KOPT-K1 (cell line): ENCODE measurements around the gene MED13L.

ENCODE experiments used
- H3K27ac ChIP-seq: fragments of 200-600 bp; sonication (generic); 2 replicates; pipeline ENCODE4 v1.5.1; 2016; ENCODE audit warnings: antibody characterized with exemption, mild to moderate bottlenecking, low read depth, low read length; ENCODE audit not compliant: poor library complexity, severe bottlenecking
- H3K36me3 ChIP-seq: fragments of 200-600 bp; sonication (generic); 2 replicates; pipeline ENCODE4 v1.5.1; 2017; ENCODE audit warnings: antibody characterized with exemption, mild to moderate bottlenecking, low read length, moderate library complexity; ENCODE audit not compliant: insufficient read depth
- H3K9me3 ChIP-seq: fragments of 200-600 bp; sonication (generic); 2 replicates; pipeline ENCODE4 v1.5.1; 2017; ENCODE audit warnings: antibody characterized with exemption, low read length, mild to moderate bottlenecking; ENCODE audit not compliant: insufficient read depth, poor library complexity, severe bottlenecking

The MED13L gene

GRCh38 chr12:116227811-116228210 is 49.7 kb downstream of the MED13L start:
- no peak overlapping the region for H3K27ac ChIP-seq
- H3K9me3 ChIP-seq, result no peaks in the 10 kb centered on the region
- H3K36me3 ChIP-seq, result peaks cover 32% of the 10 kb centered on the region

- H3K9me3 ChIP-seq, result no peaks in the 10 kb centered on the region
- H3K36me3 ChIP-seq, result peaks cover 28% of the 10 kb centered on the region
- no peak overlapping the region for H3K27ac ChIP-seq
Measured at GRCh38 chr12:116226026-116226425, 51.5 kb downstream of the MED13L start.

- Histone ChIP-seq H3K36me3 (peaks cover 14% of the 10 kb centered on the region), H3K27ac (no peak overlapping the region), H3K9me3 (no peaks in the 10 kb centered on the region)
Measured at GRCh38 chr12:116222358-116222757, 55.1 kb downstream of the MED13L start.

GRCh38 chr12:116220756-116221155 is 56.7 kb downstream of the MED13L start:
- Histone ChIP-seq H3K27ac (no peak overlapping the region), H3K9me3 (no peaks in the 10 kb centered on the region), H3K36me3 (peaks cover 14% of the 10 kb centered on the region; the same call in 1 of the 2 replicates)

- Histone ChIP-seq H3K9me3 (no peaks in the 10 kb centered on the region), H3K27ac (no peak overlapping the region), H3K36me3 (no peaks in the 10 kb centered on the region)
Measured at GRCh38 chr12:116217045-116217735, 60.3 kb downstream of the MED13L start.

GRCh38 chr12:116216022-116216756 is 61.3 kb downstream of the MED13L start:
- Histone ChIP-seq H3K9me3 (no peaks in the 10 kb centered on the region), H3K27ac (no peak overlapping the region), H3K36me3 (no peaks in the 10 kb centered on the region)

GRCh38 chr12:116215023-116215422 is 62.5 kb downstream of the MED13L start:
- H3K27ac ChIP-seq, result no peak overlapping the region
- H3K36me3 ChIP-seq, result no peaks in the 10 kb centered on the region
- H3K9me3 ChIP-seq, result no peaks in the 10 kb centered on the region

GRCh38 chr12:116213885-116214527 is 63.5 kb downstream of the MED13L start:
- Histone ChIP-seq H3K27ac (no peak overlapping the region), H3K9me3 (no peaks in the 10 kb centered on the region), H3K36me3 (no peaks in the 10 kb centered on the region)

GRCh38 chr12:116213014-116213413 is 64.5 kb downstream of the MED13L start:
- Histone ChIP-seq H3K9me3 (no peaks in the 10 kb centered on the region), H3K27ac (no peak overlapping the region), H3K36me3 (no peaks in the 10 kb centered on the region)

- Histone ChIP-seq H3K27ac (no peak overlapping the region), H3K36me3 (no peaks in the 10 kb centered on the region), H3K9me3 (no peaks in the 10 kb centered on the region)
Measured at GRCh38 chr12:116210762-116211161, 66.7 kb downstream of the MED13L start.

GRCh38 chr12:116210131-116210530 is 67.4 kb downstream of the MED13L start:
- no peak overlapping the region for H3K27ac ChIP-seq
- no peaks in the 10 kb centered on the region for H3K36me3 ChIP-seq
- no peaks in the 10 kb centered on the region for H3K9me3 ChIP-seq

GRCh38 chr12:116209503-116209902 is 68.0 kb downstream of the MED13L start:
- no peak overlapping the region for H3K27ac ChIP-seq
- H3K36me3 ChIP-seq, result no peaks in the 10 kb centered on the region

GRCh38 chr12:116207274-116207673 is 70.2 kb downstream of the MED13L start:
- no peaks in the 10 kb centered on the region for H3K36me3 ChIP-seq
- H3K27ac ChIP-seq, result no peak overlapping the region
- no peaks in the 10 kb centered on the region for H3K9me3 ChIP-seq

More at GRCh38 chr12:116209503-116209902, 68.0 kb downstream of the MED13L start:
- no peaks in the 10 kb centered on the region for H3K9me3 ChIP-seq

GRCh38 chr12:116206828-116207227 is 70.7 kb downstream of the MED13L start:
- H3K36me3 ChIP-seq, result no peaks in the 10 kb centered on the region
- no peak overlapping the region for H3K27ac ChIP-seq
- no peaks in the 10 kb centered on the region for H3K9me3 ChIP-seq

GRCh38 chr12:116204785-116205184 is 72.7 kb downstream of the MED13L start:
- no peaks in the 10 kb centered on the region for H3K9me3 ChIP-seq
- no peaks in the 10 kb centered on the region for H3K36me3 ChIP-seq
- H3K27ac ChIP-seq, result no peak overlapping the region
